Epithelial cell of esophagus (primary cell): ENCODE data around the gene MEGF6.
A peak's percentile ranks its signal among the peaks of the same experiment; 100 is the strongest.

Experiments used
- DNase-seq: peaks from one replicate; pipeline ENCODE4 v3.0.0; 2010; ENCODE audit warnings: low read depth
- H3K4me3 ChIP-seq: 2 replicates; pipeline ENCODE4 v1.5.1; 2011; ENCODE audit warnings: mild to moderate bottlenecking, low read length, control low read depth
- TF ChIP-seq, protein P1 (sequence below): IDR thresholded peaks from 2 replicates; pipeline ENCODE4 v1.5.1; 2011; ENCODE audit warnings: low read depth, mild to moderate bottlenecking, low read length, control low read depth, inconsistent platforms; ENCODE audit not compliant: insufficient read depth; ENCODE audit errors: missing control alignments

MEGF6 gene

GRCh38 chr1:3564921-3565831, 46.1 kb downstream of the MEGF6 start:
- DNase-seq = peak; percentile 27
- TF ChIP-seq, protein P1, sequence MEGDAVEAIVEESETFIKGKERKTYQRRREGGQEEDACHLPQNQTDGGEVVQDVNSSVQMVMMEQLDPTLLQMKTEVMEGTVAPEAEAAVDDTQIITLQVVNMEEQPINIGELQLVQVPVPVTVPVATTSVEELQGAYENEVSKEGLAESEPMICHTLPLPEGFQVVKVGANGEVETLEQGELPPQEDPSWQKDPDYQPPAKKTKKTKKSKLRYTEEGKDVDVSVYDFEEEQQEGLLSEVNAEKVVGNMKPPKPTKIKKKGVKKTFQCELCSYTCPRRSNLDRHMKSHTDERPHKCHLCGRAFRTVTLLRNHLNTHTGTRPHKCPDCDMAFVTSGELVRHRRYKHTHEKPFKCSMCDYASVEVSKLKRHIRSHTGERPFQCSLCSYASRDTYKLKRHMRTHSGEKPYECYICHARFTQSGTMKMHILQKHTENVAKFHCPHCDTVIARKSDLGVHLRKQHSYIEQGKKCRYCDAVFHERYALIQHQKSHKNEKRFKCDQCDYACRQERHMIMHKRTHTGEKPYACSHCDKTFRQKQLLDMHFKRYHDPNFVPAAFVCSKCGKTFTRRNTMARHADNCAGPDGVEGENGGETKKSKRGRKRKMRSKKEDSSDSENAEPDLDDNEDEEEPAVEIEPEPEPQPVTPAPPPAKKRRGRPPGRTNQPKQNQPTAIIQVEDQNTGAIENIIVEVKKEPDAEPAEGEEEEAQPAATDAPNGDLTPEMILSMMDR = peak; percentile 81
- no peak overlapping the region for H3K4me3 ChIP-seq

GRCh38 chr1:3563610-3564009, 47.7 kb downstream of the MEGF6 start:
- no peak overlapping the region for H3K4me3 ChIP-seq
- TF ChIP-seq, protein P1 = no peak
- DNase-seq = no peak

GRCh38 chr1:3563125-3563524, 48.2 kb downstream of the MEGF6 start:
- DNase-seq = no peak
- H3K4me3 ChIP-seq = no peak overlapping the region
- TF ChIP-seq, protein P1 = no peak

GRCh38 chr1:3562712-3563111, 48.6 kb downstream of the MEGF6 start:
- TF ChIP-seq, protein P1 = no peak
- H3K4me3 ChIP-seq = no peak overlapping the region

DNA sequence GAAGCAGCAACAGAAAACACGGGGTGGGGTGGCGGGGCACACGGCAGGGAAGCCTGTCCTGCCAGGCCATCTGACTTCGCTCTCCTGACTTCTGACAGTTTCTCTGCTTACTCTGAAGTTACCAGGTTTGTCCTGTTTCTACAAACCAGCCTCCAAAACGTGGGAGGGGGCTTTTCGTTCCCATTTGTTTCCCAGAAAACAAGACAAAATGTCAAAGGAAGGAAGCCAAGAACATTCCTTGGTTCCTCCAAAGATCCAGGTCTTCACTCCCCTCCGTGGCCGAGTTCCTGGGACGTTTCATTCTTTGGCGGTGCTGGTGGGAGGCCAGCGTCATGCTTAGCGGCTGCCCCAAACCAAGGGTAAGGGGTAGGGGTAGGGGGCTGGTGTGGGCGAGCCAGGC, 49.6 kb downstream of the MEGF6 start:
- H3K4me3 ChIP-seq = no peak overlapping the region
- TF ChIP-seq, protein P1 = no peak
- no peak for DNase-seq

More at GRCh38 chr1:3562712-3563111, 48.6 kb downstream of the MEGF6 start:
- no peak for DNase-seq

DNA sequence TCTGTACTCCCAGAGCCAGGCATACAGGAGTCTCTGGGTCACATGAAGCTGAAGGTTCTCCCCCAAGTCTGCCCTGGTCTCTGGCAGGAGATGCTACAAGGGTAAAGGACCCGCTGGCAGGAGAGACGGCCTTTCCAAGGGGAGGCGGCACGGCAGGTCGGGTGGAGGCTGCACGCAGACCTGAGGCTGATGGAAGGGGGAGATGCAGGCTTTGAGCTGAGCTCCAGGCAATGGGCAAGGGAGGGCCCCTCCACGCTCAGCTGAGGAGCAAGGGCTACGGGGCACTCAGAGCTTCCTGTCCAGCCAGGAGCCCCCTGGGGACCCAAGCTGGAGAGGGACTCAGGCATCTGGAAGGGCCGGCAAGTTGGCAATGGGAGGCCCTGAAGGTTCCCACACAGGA, 50.3 kb downstream of the MEGF6 start:
- TF ChIP-seq, protein P1 = no peak

GRCh38 chr1:3560251-3560871, 50.9 kb downstream of the MEGF6 start:
- H3K4me3 ChIP-seq = no peak overlapping the region
- no peak for DNase-seq
- TF ChIP-seq, protein P1 = no peak

More for the DNA sequence above, 50.3 kb downstream of the MEGF6 start:
- no peak for DNase-seq
- H3K4me3 ChIP-seq = no peak overlapping the region
